ENCODE measurements around the gene ZFHX3. TPM values are rescaled to one million over a fixed set of nuclear protein-coding genes. Genes with fewer than 3 reads are reported as not detected.

ZFHX3 gene
- total and polyA plus RNA-seq, 4 donors = 2.6 to 32.7 (median 14.7) TPM

DNA sequence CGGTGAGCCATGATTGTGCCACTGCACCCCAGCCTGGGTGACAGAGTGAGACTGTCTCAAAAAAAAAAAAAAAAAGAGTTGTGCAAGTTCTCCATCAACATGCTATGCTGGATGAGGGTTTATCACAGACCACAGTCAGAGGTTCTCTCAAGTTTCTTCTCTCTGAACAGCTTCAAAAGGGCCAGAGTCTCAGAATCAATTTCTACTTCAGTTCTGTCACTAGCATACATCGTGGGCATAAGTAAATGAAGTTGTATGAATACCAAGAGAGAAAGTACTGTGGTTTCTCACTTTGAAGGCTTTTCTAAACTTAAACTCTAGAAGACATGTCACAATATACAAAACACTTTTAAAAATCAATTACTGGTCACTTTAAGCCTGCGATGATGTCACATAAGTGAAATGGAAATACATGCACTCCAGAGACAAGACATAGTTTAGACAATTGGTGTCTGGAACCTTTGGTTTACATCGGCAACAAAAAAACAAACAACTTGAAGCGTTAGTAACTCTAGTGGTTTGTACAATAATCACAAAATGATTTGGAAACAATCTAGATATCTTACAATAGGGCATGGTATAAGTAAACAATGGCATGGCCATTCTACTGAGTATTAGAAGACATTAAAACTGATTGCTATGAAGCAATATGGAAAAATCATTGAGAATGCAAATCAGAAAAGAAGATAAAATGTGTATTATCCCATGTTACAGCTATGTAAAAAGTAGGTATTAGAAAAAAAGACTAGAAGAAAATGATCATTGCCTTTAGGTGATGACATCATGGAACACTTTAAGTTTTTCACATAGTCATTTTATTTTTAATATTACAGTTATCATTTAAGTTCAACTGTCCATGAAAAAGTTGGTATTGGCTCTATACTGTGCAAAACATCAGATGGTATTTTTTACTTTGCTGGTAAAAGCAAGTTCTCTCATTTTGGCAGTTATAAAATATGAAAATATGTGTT, 232.3 kb downstream of the ZFHX3 start:
- DNase-seq (peak in 1 of 3 donors; percentile 29), ATAC-seq (ENCODE audit: insufficient read depth, low FRiP score) (no peak)
- H3K36me3 ChIP-seq (ENCODE audit: control insufficient read depth in 4 of 4, insufficient read depth in 4 of 4, low read length in 4 of 4) = peaks cover 1 to 8% (median 6%) of the 10 kb centered on the region in 4 donors
- TF ChIP-seq, protein P1, sequence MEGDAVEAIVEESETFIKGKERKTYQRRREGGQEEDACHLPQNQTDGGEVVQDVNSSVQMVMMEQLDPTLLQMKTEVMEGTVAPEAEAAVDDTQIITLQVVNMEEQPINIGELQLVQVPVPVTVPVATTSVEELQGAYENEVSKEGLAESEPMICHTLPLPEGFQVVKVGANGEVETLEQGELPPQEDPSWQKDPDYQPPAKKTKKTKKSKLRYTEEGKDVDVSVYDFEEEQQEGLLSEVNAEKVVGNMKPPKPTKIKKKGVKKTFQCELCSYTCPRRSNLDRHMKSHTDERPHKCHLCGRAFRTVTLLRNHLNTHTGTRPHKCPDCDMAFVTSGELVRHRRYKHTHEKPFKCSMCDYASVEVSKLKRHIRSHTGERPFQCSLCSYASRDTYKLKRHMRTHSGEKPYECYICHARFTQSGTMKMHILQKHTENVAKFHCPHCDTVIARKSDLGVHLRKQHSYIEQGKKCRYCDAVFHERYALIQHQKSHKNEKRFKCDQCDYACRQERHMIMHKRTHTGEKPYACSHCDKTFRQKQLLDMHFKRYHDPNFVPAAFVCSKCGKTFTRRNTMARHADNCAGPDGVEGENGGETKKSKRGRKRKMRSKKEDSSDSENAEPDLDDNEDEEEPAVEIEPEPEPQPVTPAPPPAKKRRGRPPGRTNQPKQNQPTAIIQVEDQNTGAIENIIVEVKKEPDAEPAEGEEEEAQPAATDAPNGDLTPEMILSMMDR (IDR thresholded peaks at IDR 0.05; ENCODE audit: control extremely low read depth, extremely low read depth) = no peak
- no peak overlapping the region for H3K9ac ChIP-seq (ENCODE audit: insufficient read depth in 1 of 2, low read length in 2 of 2)
- no peak overlapping the region for H3K4me3 ChIP-seq
- 81 to 90% methylated on average over 5 of the region's 5 CpGs for WGBS, 2 donors
- H3K9me3 ChIP-seq (ENCODE audit: control insufficient read depth in 4 of 4, insufficient read depth in 3 of 4, low read length in 3 of 4) = peaks cover 0 to 2% (median 0%) of the 10 kb centered on the region in 4 donors
- no peaks in the 10 kb centered on the region for H3K27me3 ChIP-seq (ENCODE audit: control insufficient read depth in 3 of 3, insufficient read depth in 3 of 3, low read length in 2 of 3)
- H3K27ac ChIP-seq (ENCODE audit: low read depth in 1 of 2, low read length in 1 of 2) = no peak overlapping the region
- H3K4me1 ChIP-seq (ENCODE audit: control insufficient read depth in 5 of 5, insufficient read depth in 5 of 5, low read length in 5 of 5) = peaks cover 0 to 7% (median 0%) of the 10 kb centered on the region in 5 donors

DNA sequence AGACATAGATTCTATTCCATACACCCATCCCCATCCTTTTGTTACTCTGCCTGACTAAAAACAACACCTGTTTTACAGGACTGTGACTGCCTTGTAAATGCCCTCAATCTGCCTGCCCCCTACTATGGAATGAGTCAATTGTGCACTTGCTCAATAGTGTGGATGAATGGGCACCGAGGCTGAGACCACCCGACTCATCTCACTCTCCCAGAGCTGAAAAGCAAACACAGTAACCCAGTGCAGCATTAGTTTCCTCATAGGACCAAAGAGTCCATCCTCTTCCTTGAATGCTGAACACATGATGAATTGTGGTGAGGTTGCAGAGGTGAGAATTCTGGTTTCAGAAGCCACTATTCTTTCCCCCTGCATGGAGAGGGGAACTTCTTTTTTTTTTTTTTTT, 233.7 kb downstream of the ZFHX3 start:
- Histone ChIP-seq H3K4me1 (ENCODE audit: control insufficient read depth in 5 of 5, insufficient read depth in 5 of 5, low read length in 5 of 5) (peaks cover 0 to 7% (median 0%) of the 10 kb centered on the region in 5 donors), H3K9me3 (ENCODE audit: control insufficient read depth in 4 of 4, insufficient read depth in 3 of 4, low read length in 3 of 4) (peaks cover 0 to 2% (median 0%) of the 10 kb centered on the region in 4 donors), H3K27ac (ENCODE audit: low read depth in 1 of 2, low read length in 1 of 2) (no peak overlapping the region), H3K9ac (ENCODE audit: insufficient read depth in 1 of 2, low read length in 2 of 2) (no peak overlapping the region), H3K27me3 (ENCODE audit: control insufficient read depth in 3 of 3, insufficient read depth in 3 of 3, low read length in 2 of 3) (no peaks in the 10 kb centered on the region), H3K36me3 (ENCODE audit: control insufficient read depth in 4 of 4, insufficient read depth in 4 of 4, low read length in 4 of 4) (peaks cover 3 to 8% (median 6%) of the 10 kb centered on the region in 4 donors), H3K4me3 (no peak overlapping the region)
- ATAC-seq (ENCODE audit: insufficient read depth, low FRiP score) (no peak), DNase-seq (no peak)
- TF ChIP-seq, protein P1 (IDR thresholded peaks at IDR 0.05; ENCODE audit: control extremely low read depth, extremely low read depth) = no peak
- 80 to 87% methylated on average over 2 of the region's 2 CpGs for WGBS, 2 donors

DNA sequence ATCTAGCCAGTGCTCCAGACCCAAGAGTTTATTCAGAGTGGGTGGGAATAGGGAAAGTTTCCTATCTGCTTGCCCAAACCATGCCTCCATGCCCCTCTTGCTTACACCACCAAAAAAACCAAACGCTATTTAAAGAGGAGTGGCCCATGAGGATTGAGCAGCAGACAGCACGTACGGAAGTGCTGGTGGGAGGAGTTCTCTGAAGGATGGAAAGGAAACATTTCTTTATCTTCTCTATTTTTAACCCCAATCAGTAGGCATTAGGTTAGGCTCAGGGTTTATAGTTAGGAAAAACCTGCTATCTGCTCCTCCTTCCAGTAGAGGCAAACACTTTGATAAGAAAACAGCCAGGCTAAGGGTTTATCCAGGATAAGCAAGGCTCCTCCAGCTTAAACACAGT, 235.3 kb downstream of the ZFHX3 start:
- DNase-seq = no peak
- Histone ChIP-seq H3K9me3 (ENCODE audit: control insufficient read depth in 4 of 4, insufficient read depth in 3 of 4, low read length in 3 of 4) (peaks cover 0 to 2% (median 0%) of the 10 kb centered on the region in 4 donors), H3K4me3 (no peak overlapping the region), H3K27me3 (ENCODE audit: control insufficient read depth in 3 of 3, insufficient read depth in 3 of 3, low read length in 2 of 3) (no peaks in the 10 kb centered on the region), H3K36me3 (ENCODE audit: control insufficient read depth in 4 of 4, insufficient read depth in 4 of 4, low read length in 4 of 4) (peaks cover 5 to 12% (median 7%) of the 10 kb centered on the region in 4 donors), H3K27ac (ENCODE audit: low read depth in 1 of 2, low read length in 1 of 2) (no peak overlapping the region), H3K9ac (ENCODE audit: insufficient read depth in 1 of 2, low read length in 2 of 2) (no peak overlapping the region), H3K4me1 (ENCODE audit: control insufficient read depth in 5 of 5, insufficient read depth in 5 of 5, low read length in 5 of 5) (peaks cover 0 to 7% (median 0%) of the 10 kb centered on the region in 5 donors)
- TF ChIP-seq, protein P1 (IDR thresholded peaks at IDR 0.05; ENCODE audit: control extremely low read depth, extremely low read depth) = no peak
- 65 to 67% methylated on average over 3 of the region's 3 CpGs for WGBS, 2 donors
- ATAC-seq (ENCODE audit: insufficient read depth, low FRiP score) = no peak
